K562 (cell line): ENCODE data around the gene DPH2. TPM values are rescaled to one million over a fixed set of nuclear protein-coding genes. Genes with fewer than 3 reads are reported as not detected.

Experiments
- ATAC-seq: fragments of 200-7000 bp; cut with Tn5 transposase; 3 replicates; pipeline ENCODE4 v1.9.1; 2020; ENCODE audit warnings: moderate library complexity
- BruUV-seq: library from RNA; stranded (reverse); fragments of 400-500 nt; replicated peaks from 2 replicates; lab custom pipeline; 2021; lab: Mats Ljungman, UMichigan
- CTCF ChIA-PET: fragments of 300-600 bp; formaldehyde crosslinking; extraction: SDS; loops from one replicate; lab custom pipeline; 2021; ENCODE audit warnings: low intra/inter-chr PET ratio; lab: Yijun Ruan, JAX
- POLR2A ChIA-PET: fragments of 300-600, 350-650 bp; sonication (Branson Sonifier 250); formaldehyde crosslinking; extraction: SDS; loops from one replicate; lab custom pipeline; 2021; ENCODE audit warnings: antibody characterized with exemption, inconsistent platforms; lab: Yijun Ruan, JAX
- DNase-seq, 4 experiments: peaks; one replicate each; pipeline versions ENCODE4 v3.0.0 to v3.0.0-alpha.2; 2011 to 2018; ENCODE audit warnings: low spot score in 3 of 4, mixed read lengths in 3 of 4; ENCODE audit errors: extremely low read depth in 1 of 4
- FAIRE-seq: peaks from 2 replicates; lab custom pipeline; 2011; peaks lifted over from hg19 to GRCh38; lab: Jason Lieb, UNC
- H2AFZ ChIP-seq: 2 replicates; pipeline ENCODE4 v1.6.0; 2011; ENCODE audit warnings: low read depth, low read length, control low read depth, inconsistent platforms
- H3K27ac ChIP-seq: fragments of 200-600 bp; 3 replicates; pipeline ENCODE4 v1.8.0; 2011; ENCODE audit warnings: low read depth, mild to moderate bottlenecking, control low read depth, inconsistent platforms, low read length, moderate library complexity, mixed read lengths; ENCODE audit errors: extremely low read depth
- H3K27me3 ChIP-seq, 2 experiments: fragments of 300-600 bp in 1 of 2; 2 replicates in 1 of 2; 3 replicates in 1 of 2; pipeline versions ENCODE4 v1.6.0 to v1.8.0; 2011; ENCODE audit warnings: inconsistent platforms in 2 of 2, low read length in 2 of 2, mild to moderate bottlenecking in 1 of 2, mixed read lengths in 1 of 2, moderate library complexity in 1 of 2; ENCODE audit not compliant: control insufficient read depth in 2 of 2, insufficient read depth in 2 of 2
- H3K36me3 ChIP-seq: fragments of 300-600 bp; 3 replicates; pipeline ENCODE4 v1.8.0; 2011; ENCODE audit warnings: mild to moderate bottlenecking, low read length, inconsistent platforms; ENCODE audit not compliant: control insufficient read depth, insufficient read depth
- H3K4me1 ChIP-seq, 2 experiments: fragments of 200-600 bp in 1 of 2; replicated peaks in 1 of 2; 2 replicates in 1 of 2; 3 replicates in 1 of 2; pipeline versions ENCODE4 v1.5.1 to v1.8.0; 2011; ENCODE audit warnings: inconsistent platforms in 2 of 2, low read length in 2 of 2, mild to moderate bottlenecking in 1 of 2, mixed read lengths in 1 of 2, moderate library complexity in 1 of 2; ENCODE audit not compliant: control insufficient read depth in 2 of 2, insufficient read depth in 2 of 2
- H3K4me2 ChIP-seq: 2 replicates; pipeline ENCODE4 v1.6.1; 2011; ENCODE audit warnings: low read length, control low read depth, inconsistent platforms, mixed read lengths; ENCODE audit not compliant: insufficient read depth
- H3K4me3 ChIP-seq: fragments of 200-600 bp; sonication (generic), shearing (Covaris generic); 2 replicates; pipeline ENCODE4 v1.5.1; 2016; ENCODE audit warnings: control low read depth, inconsistent platforms
- H3K79me2 ChIP-seq: fragments of 200-600 bp; 3 replicates; pipeline ENCODE4 v1.8.0; 2011; ENCODE audit warnings: low read length, inconsistent platforms; ENCODE audit not compliant: control insufficient read depth, insufficient read depth
- H3K9ac ChIP-seq, 2 experiments: 2 replicates each; pipeline versions ENCODE4 v1.6.0 to v1.6.1; 2011; ENCODE audit warnings: low read depth in 2 of 2, low read length in 2 of 2, control low read depth in 1 of 2, inconsistent platforms in 1 of 2, mild to moderate bottlenecking in 1 of 2, mixed read lengths in 1 of 2; ENCODE audit not compliant: insufficient read depth in 1 of 2
- H3K9me1 ChIP-seq: one replicate; pipeline ENCODE4 v1.6.0; 2011; ENCODE audit warnings: inconsistent platforms, mild to moderate bottlenecking, low read length, moderate library complexity; ENCODE audit not compliant: control insufficient read depth, insufficient read depth
- H3K9me3 ChIP-seq: replicated peaks from 2 replicates; pipeline ENCODE4 v1.5.1; 2011; ENCODE audit warnings: low read depth, low read length, inconsistent platforms; ENCODE audit not compliant: control insufficient read depth, insufficient read depth
- H4K20me1 ChIP-seq: replicated peaks from 2 replicates; pipeline ENCODE4 v1.6.1; 2011; ENCODE audit warnings: low read length, inconsistent platforms, mixed read lengths; ENCODE audit not compliant: control insufficient read depth, insufficient read depth
- C11orf30 ChIP-seq: fragments of 450-650 bp; IDR thresholded peaks from 2 replicates; pipeline ENCODE4 v1.6.1; 2016; ENCODE audit warnings: low read depth, mild to moderate bottlenecking
- EHMT2 ChIP-seq: fragments of 450-650 bp; IDR thresholded peaks from 2 replicates; pipeline ENCODE4 v1.6.1; 2018; ENCODE audit warnings: antibody characterized with exemption
- ESRRB ChIP-seq: fragments of 250-450 bp; sonication (Bioruptor Pico); IDR thresholded peaks from 2 replicates; pipeline ENCODE4 v1.5.0; 2020; ENCODE audit warnings: mild to moderate bottlenecking, moderate library complexity, borderline replicate concordance
- GTF2E2 ChIP-seq: fragments of 200-800 bp; sonication (Bioruptor generic); IDR thresholded peaks from 2 replicates; pipeline ENCODE4 v1.6.1; 2016; ENCODE audit warnings: missing genetic modification characterization, missing compliant biosample characterization
- MCM3 ChIP-seq: fragments of 450-650 bp; IDR thresholded peaks from 2 replicates; pipeline ENCODE4 v1.6.1; 2016
- MTA3 ChIP-seq: fragments of 450-650 bp; formaldehyde crosslinking; IDR thresholded peaks from 2 replicates; pipeline ENCODE4 v1.6.1; 2017; ENCODE audit warnings: mild to moderate bottlenecking, borderline replicate concordance
- RNF2 ChIP-seq: sonication (generic); IDR thresholded peaks from 2 replicates; pipeline ENCODE4 v1.6.1; 2016
- SAP30 ChIP-seq: fragments of 200-600 bp; sonication (generic); IDR thresholded peaks from 2 replicates; pipeline ENCODE4 v1.6.1; 2012; ENCODE audit warnings: borderline replicate concordance, low read depth, mild to moderate bottlenecking, moderate library complexity, low read length, control low read depth, inconsistent platforms; ENCODE audit not compliant: insufficient read depth, poor library complexity, severe bottlenecking
- TAF1 ChIP-seq: IDR thresholded peaks from 2 replicates; pipeline ENCODE4 v1.6.1; 2011; ENCODE audit warnings: mild to moderate bottlenecking, low read length, moderate library complexity; ENCODE audit not compliant: insufficient read depth, control insufficient read depth, severe bottlenecking; ENCODE audit errors: extremely low read depth
- XRCC4 ChIP-seq: IDR thresholded peaks from one replicate; pipeline ENCODE4 v1.6.1; 2011; ENCODE audit not compliant: insufficient read depth, insufficient read length; ENCODE audit errors: extremely low read depth
- YBX1 ChIP-seq: fragments of 450-650 bp; IDR thresholded peaks from 2 replicates; pipeline ENCODE4 v1.7.1; 2016; ENCODE audit warnings: mild to moderate bottlenecking
- ZKSCAN1 ChIP-seq: fragments of 150-350 bp; IDR thresholded peaks from 2 replicates; pipeline ENCODE4 v1.6.1; 2016; ENCODE audit warnings: low read depth, low read length
- ZNF133 ChIP-seq: fragments of 250-450 bp; sonication (Bioruptor Pico); IDR thresholded peaks from 2 replicates; pipeline ENCODE4 v1.4.0; 2020; ENCODE audit warnings: mild to moderate bottlenecking
- WGBS: fragments of 100-300 bp; shearing (Covaris generic); methylation state at CpG from one replicate; pipeline ENCODE4 v1.1.6; 2016; ENCODE audit warnings: low coverage, mixed read lengths; ENCODE audit not compliant: insufficient coverage; ENCODE audit errors: missing lambda C conversion rate; 5-methylcytosine and 5-hydroxymethylcytosine counted together
- in situ Hi-C: fragments of 300-500 bp; cut with MboI; formaldehyde crosslinking; loops from 4 replicates; pipeline ENCODE4 v1.15.0; 2018; ENCODE audit warnings: inconsistent platforms, mixed read lengths
- intact Hi-C: fragments of 100-400 bp; cut with micrococcal nuclease; formaldehyde crosslinking; loops from 2 replicates; pipeline ENCODE4 v1.14.2; 2022
- polyA plus RNA-seq, 8 experiments: library from polyadenylated mRNA; depleted of rRNA in 4 of 8; stranded (reverse) in 5 of 8; unstranded in 3 of 8; fragments of >200 nt; fragmentation: Nextera tagmentation in 2 of 8; fragmentation: Illumina TruSeq in 1 of 8; extraction: Ambion mirVana in 2 of 8; extraction: Trizol in 1 of 8; gene quantifications; 2 replicates each; pipeline versions ENCODE4 v1.2.1 to v1.2.3, GENCODE V29; 2011 to 2014; ENCODE audit warnings: inconsistent platforms in 1 of 8, missing spikeins in 1 of 8
- total RNA-seq, 7 experiments: library from RNA; depleted of rRNA in 6 of 7; stranded (reverse); fragments of >200 nt in 6 of 7; fragmentation: Illumina TruSeq in 2 of 7; extraction: Trizol in 2 of 7; gene quantifications; 2 replicates each; pipeline versions ENCODE4 v1.2.1 to v1.2.3, GENCODE V29; 2011 to 2021; ENCODE audit warnings: low replicate concordance in 1 of 7
- TF ChIP-seq, protein P1 (sequence below): conservative IDR thresholded peaks from 2 replicates; pipeline ENCODE4 v1.6.1; 2011; ENCODE audit warnings: low read depth, mild to moderate bottlenecking, low read length; ENCODE audit not compliant: control insufficient read depth
- TF ChIP-seq, protein P2 (sequence below): sonication (generic); formaldehyde crosslinking; IDR thresholded peaks from 2 replicates; pipeline ENCODE4 v1.8.0; 2022; ENCODE audit warnings: mild to moderate bottlenecking, missing genetic modification reagents
- TF ChIP-seq, protein P3 (sequence below): fragments of 250-450 bp; sonication (Bioruptor Pico); IDR thresholded peaks from 2 replicates; pipeline ENCODE4 v1.8.0; 2021; ENCODE audit warnings: borderline replicate concordance, mild to moderate bottlenecking, moderate library complexity; ENCODE audit not compliant: poor library complexity, severe bottlenecking

DPH2 gene
- total and polyA plus RNA-seq, 9 of the 15 experiments (the other 6 are each of a cell fraction or from before 2014, with no cell fraction given), result 17.9 to 94.1 (median 68.1) TPM

DNA sequence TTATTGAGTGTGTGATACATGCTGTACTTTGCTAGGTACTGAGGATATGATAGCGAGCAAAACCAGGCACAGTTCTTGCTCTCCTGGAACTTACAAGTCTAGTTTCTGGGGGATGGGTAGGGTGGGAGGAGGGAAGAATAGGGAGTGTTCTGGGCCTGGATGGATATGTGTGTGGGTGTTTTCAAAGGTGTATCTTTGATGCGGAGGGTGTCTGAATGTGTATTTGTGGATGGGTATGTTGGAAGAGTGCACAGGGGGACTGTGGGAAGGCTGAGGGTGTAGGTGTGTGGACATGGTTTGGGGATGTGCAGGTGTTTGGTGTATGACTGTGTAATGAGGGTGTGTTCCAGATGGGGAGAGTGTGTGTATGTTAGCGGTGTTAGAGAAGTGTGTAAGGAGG lies 4.5 kb upstream of the DPH2 start:
- no peaks in the 10 kb centered on the region for H4K20me1 ChIP-seq
- BruUV-seq, result no TSS peak
- no peak for ATAC-seq

More for the DNA sequence above, 4.5 kb upstream of the DPH2 start:
- TF ChIP-seq ZNF133 (no peak), YBX1 (no peak), MTA3 (no peak), SAP30 (no peak), ZKSCAN1 (no peak), TAF1 (no peak), GTF2E2 (tag) (no peak), MCM3 (no peak), C11orf30 (no peak), RNF2 (no peak), EHMT2 (no peak), XRCC4 (no peak), ESRRB (CRISPR knock-in tag) (no peak)
- TF ChIP-seq, protein P1, sequence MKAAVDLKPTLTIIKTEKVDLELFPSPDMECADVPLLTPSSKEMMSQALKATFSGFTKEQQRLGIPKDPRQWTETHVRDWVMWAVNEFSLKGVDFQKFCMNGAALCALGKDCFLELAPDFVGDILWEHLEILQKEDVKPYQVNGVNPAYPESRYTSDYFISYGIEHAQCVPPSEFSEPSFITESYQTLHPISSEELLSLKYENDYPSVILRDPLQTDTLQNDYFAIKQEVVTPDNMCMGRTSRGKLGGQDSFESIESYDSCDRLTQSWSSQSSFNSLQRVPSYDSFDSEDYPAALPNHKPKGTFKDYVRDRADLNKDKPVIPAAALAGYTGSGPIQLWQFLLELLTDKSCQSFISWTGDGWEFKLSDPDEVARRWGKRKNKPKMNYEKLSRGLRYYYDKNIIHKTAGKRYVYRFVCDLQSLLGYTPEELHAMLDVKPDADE, result no peak
- TF ChIP-seq, protein P2, sequence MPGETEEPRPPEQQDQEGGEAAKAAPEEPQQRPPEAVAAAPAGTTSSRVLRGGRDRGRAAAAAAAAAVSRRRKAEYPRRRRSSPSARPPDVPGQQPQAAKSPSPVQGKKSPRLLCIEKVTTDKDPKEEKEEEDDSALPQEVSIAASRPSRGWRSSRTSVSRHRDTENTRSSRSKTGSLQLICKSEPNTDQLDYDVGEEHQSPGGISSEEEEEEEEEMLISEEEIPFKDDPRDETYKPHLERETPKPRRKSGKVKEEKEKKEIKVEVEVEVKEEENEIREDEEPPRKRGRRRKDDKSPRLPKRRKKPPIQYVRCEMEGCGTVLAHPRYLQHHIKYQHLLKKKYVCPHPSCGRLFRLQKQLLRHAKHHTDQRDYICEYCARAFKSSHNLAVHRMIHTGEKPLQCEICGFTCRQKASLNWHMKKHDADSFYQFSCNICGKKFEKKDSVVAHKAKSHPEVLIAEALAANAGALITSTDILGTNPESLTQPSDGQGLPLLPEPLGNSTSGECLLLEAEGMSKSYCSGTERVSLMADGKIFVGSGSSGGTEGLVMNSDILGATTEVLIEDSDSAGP (CRISPR knock-in tag), result no peak
- TF ChIP-seq, protein P3, sequence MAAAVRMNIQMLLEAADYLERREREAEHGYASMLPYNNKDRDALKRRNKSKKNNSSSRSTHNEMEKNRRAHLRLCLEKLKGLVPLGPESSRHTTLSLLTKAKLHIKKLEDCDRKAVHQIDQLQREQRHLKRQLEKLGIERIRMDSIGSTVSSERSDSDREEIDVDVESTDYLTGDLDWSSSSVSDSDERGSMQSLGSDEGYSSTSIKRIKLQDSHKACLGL (CRISPR knock-in tag), result no peak
- no peaks in the 10 kb centered on the region for H3K9me1 ChIP-seq
- ChIA-PET CTCF (no interaction called here), POLR2A (no interaction called here)
- peaks cover 42% of the 10 kb centered on the region for H3K36me3 ChIP-seq
- H3K4me1 ChIP-seq, result peaks cover 0 to 13% of the 10 kb centered on the region in 2 experiments; a peak in 2 of 5 replicates
- WGBS, result 64% methylated on average over 3 of the region's 3 CpGs
- no peaks in the 10 kb centered on the region for H3K9me3 ChIP-seq
- DNase-seq (no peak), FAIRE-seq (no peak)
- intact Hi-C loops (no loop called here), in situ Hi-C loops (no loop called here)
- no peak overlapping the region for H3K27ac ChIP-seq
- H3K4me2 ChIP-seq, result no peak overlapping the region
- H2AFZ ChIP-seq, result no peak overlapping the region
- no peak overlapping the region for H3K9ac ChIP-seq
- peaks cover 5% of the 10 kb centered on the region for H3K79me2 ChIP-seq
- no peak overlapping the region for H3K4me3 ChIP-seq
- H3K27me3 ChIP-seq, result no peaks in the 10 kb centered on the region
